ENCODE data around the gene CCBE1.

GRCh38 chr18:59470561-59471121 is 226.6 kb downstream of the CCBE1 start:
- TF ChIP-seq BHLHE40 (IDR thresholded peaks at IDR 0.05; ENCODE audit: borderline replicate concordance) (no peak), FOXK2 (IDR thresholded peaks at IDR 0.05) (no peak)

Data from HEK293T (cell line).